NCI-H2029 treated with DMSO at 0.1 percent for 48 hours (cell line): ENCODE data around the gene DCLK1.
"Not testable (repeated sequence)": the region's sequence is repeated elsewhere in the genome, so short reads cannot be mapped to it uniquely, and the experiment has no call there.

ENCODE experiments used
- DNase-seq: peaks from one replicate; lab custom pipeline; 2025; lab: John Stamatoyannopoulos, UW

DCLK1 gene

GRCh38 chr13:35984776-35985453, 146.3 kb downstream of the DCLK1 start:
- DNase-seq: peak; percentile 79

GRCh38 chr13:35984287-35984686, 146.9 kb downstream of the DCLK1 start:
- no peak for DNase-seq

GRCh38 chr13:35983703-35984102, 147.5 kb downstream of the DCLK1 start:
- DNase-seq: not testable (repeated sequence)

GRCh38 chr13:35983206-35983605, 148.0 kb downstream of the DCLK1 start:
- peak; percentile 2 for DNase-seq

GRCh38 chr13:35979361-35979951, 151.7 kb downstream of the DCLK1 start:
- no peak for DNase-seq

- DNase-seq: peak; percentile 35
Observed at GRCh38 chr13:35978607-35979316, 152.4 kb downstream of the DCLK1 start.

GRCh38 chr13:35977060-35977459, 154.1 kb downstream of the DCLK1 start:
- DNase-seq: no peak

- DNase-seq: no peak
Observed at GRCh38 chr13:35976126-35976525, 155.1 kb downstream of the DCLK1 start.

- DNase-seq: not testable (repeated sequence)
Observed at GRCh38 chr13:35966951-35967350, 164.2 kb downstream of the DCLK1 start.

GRCh38 chr13:35966024-35966423, 165.2 kb downstream of the DCLK1 start:
- no peak for DNase-seq

GRCh38 chr13:35965226-35965927, 165.8 kb downstream of the DCLK1 start:
- no peak for DNase-seq

GRCh38 chr13:35964863-35965180, 166.4 kb downstream of the DCLK1 start:
- DNase-seq: no peak

- no peak for DNase-seq
Observed at GRCh38 chr13:35964011-35964862, 166.9 kb downstream of the DCLK1 start.

GRCh38 chr13:35961461-35962220, 169.5 kb downstream of the DCLK1 start:
- DNase-seq: no peak

- DNase-seq: no peak
Observed at GRCh38 chr13:35961002-35961401, 170.2 kb downstream of the DCLK1 start.

GRCh38 chr13:35957996-35958395, 173.2 kb downstream of the DCLK1 start:
- DNase-seq: no peak

- DNase-seq: no peak
Observed at GRCh38 chr13:35957241-35957731, 173.9 kb downstream of the DCLK1 start.

- DNase-seq: no peak
Observed at GRCh38 chr13:35956074-35956473, 175.1 kb downstream of the DCLK1 start.

GRCh38 chr13:35954207-35954560, 177.0 kb downstream of the DCLK1 start:
- DNase-seq: no peak

GRCh38 chr13:35953537-35954206, 177.5 kb downstream of the DCLK1 start:
- peak; percentile 82 for DNase-seq
